ENCODE measurements around the gene GMDS. TPM values are rescaled to one million over a fixed set of nuclear protein-coding genes. Genes with fewer than 3 reads are reported as not detected.

Gene GMDS
- total and polyA plus RNA-seq, 2 of the 8 experiments (the other 6 are each of a cell fraction or from before 2014, with no cell fraction given): 16.8 to 50.0 TPM

DNA sequence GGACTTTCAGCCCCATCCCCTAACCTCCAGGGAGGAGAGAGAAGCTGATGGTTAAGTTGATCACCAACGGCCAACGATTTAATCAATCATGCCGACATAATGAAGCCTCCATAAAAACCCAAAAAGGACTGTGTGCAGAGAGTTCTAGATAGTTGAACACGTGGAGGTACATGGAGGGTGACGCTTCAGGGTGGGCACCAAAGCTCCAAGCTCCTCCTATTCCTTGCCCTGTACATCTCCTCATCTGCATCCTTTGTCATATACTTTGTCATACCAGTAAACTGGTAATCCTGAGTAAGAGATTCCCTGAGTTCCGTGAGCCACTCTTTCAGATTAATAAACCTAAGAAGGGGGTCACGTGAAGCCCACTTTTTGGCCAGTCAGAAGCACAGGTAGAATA is 3.7 kb upstream of the GMDS start:
- no peaks in the 10 kb centered on the region for H3K36me3 ChIP-seq (ENCODE audit: control insufficient read depth in 2 of 4, insufficient read depth in 4 of 4, low read length in 3 of 4)
- H2BK12ac ChIP-seq (ENCODE audit: low read depth, low read length): no peak overlapping the region
- no peak overlapping the region for H2AK5ac ChIP-seq (ENCODE audit: low read depth, low read length)
- no peaks in the 10 kb centered on the region for H3K9me3 ChIP-seq (ENCODE audit: insufficient read depth in 2 of 2, low read depth in 1 of 2, low read length in 1 of 2)
- H3K23me2 ChIP-seq (ENCODE audit: low read depth, low read length): peaks cover 10% of the 10 kb centered on the region
- no peak overlapping the region for H3K56ac ChIP-seq (replicated peaks; ENCODE audit: insufficient read length, low read depth, low read length)
- H2BK15ac ChIP-seq (ENCODE audit: low read length): no peak overlapping the region
- no peak overlapping the region for H2AFZ ChIP-seq (ENCODE audit: low read length)
- H2BK5ac ChIP-seq (ENCODE audit: low read depth, low read length): no peak overlapping the region
- no peaks in the 10 kb centered on the region for H4K20me1 ChIP-seq (replicated peaks in 1 of 2; ENCODE audit: control insufficient read depth in 1 of 2, insufficient read depth in 2 of 2, low read length in 2 of 2)
- CTCF ChIA-PET (ENCODE audit: partially characterized antibody): interaction anchor here (1.1 kb wide), 1 partner anchor 18 kb away, joined by 3 read pairs; no protein-coding TSS in a partner anchor
- no peak overlapping the region for H3K18ac ChIP-seq (ENCODE audit: extremely low read depth, low read length)
- FAIRE-seq (no peak), DNase-seq (ENCODE audit: low read depth in 1 of 2, low spot score in 2 of 2) (no peak)
- POLR2A ChIA-PET (ENCODE audit: partially characterized antibody): interaction anchor here (1.1 kb wide), 1 partner anchor 64 kb away, joined by 3 read pairs; no protein-coding TSS in a partner anchor
- H2BK120ac ChIP-seq (replicated peaks; ENCODE audit: low read depth, low read length): no peak overlapping the region
- H4K8ac ChIP-seq (ENCODE audit: extremely low read depth, insufficient read depth, low read length): no peak overlapping the region
- no peak overlapping the region for H3K9ac ChIP-seq (replicated peaks in 1 of 4; ENCODE audit: extremely low read depth in 1 of 4, low read depth in 3 of 4, low read length in 3 of 4)
- no peak overlapping the region for H4K5ac ChIP-seq (ENCODE audit: insufficient read length, low read depth, low read length)
- H2BK20ac ChIP-seq (ENCODE audit: low read length): no peak overlapping the region
- no peak overlapping the region for H3K4me2 ChIP-seq (ENCODE audit: insufficient read depth in 1 of 2, low read depth in 2 of 2, low read length in 2 of 2)
- no peak overlapping the region for H3K4ac ChIP-seq (replicated peaks; ENCODE audit: insufficient read length, low read depth, low read length)
- no peak overlapping the region for H4K91ac ChIP-seq (replicated peaks; ENCODE audit: insufficient read length, low read length)
- no peak overlapping the region for H3K4me3 ChIP-seq (ENCODE audit: extremely low read depth in 1 of 4, insufficient read depth in 2 of 4, low read depth in 3 of 4, low read length in 4 of 4)
- H3K79me1 ChIP-seq (ENCODE audit: low read depth, low read length): no peaks in the 10 kb centered on the region
- H3K14ac ChIP-seq (ENCODE audit: insufficient read length): no peak overlapping the region
- WGBS, 2 experiments (ENCODE audit: extremely low coverage in 1 of 2, insufficient coverage in 1 of 2, insufficient read length in 1 of 2, insufficient replicate concordance in 2 of 2, low coverage in 1 of 2, low lambda C conversion rate in 2 of 2, missing lambda C conversion rate in 1 of 2): 95% methylated on average over 7 of the region's 7 CpGs; no CpG with 5 or more reads in 1 of the 2 experiments
- H3K79me2 ChIP-seq (ENCODE audit: control insufficient read depth in 1 of 2, insufficient read depth in 2 of 2, low read length in 2 of 2): peaks cover 0 to 6% of the 10 kb centered on the region in 2 experiments; a peak in 2 of 4 replicates
- no peaks in the 10 kb centered on the region for H3K27me3 ChIP-seq (replicated peaks in 1 of 4; ENCODE audit: control insufficient read depth in 3 of 4, extremely low read depth in 1 of 4, insufficient read depth in 3 of 4, low read length in 3 of 4)
- peaks cover 0 to 5% (median 3%) of the 10 kb centered on the region in 4 experiments; a peak in 5 of 7 replicates for H3K4me1 ChIP-seq (replicated peaks in 1 of 4; ENCODE audit: control insufficient read depth in 3 of 4, insufficient read depth in 4 of 4, low read length in 3 of 4)
- no peak overlapping the region for H3K27ac ChIP-seq (ENCODE audit: low read depth, low read length)
- no peak overlapping the region for H3K23ac ChIP-seq (ENCODE audit: insufficient read length)
- TF ChIP-seq SAP30 (IDR thresholded peaks at IDR 0.05; ENCODE audit: insufficient read depth, insufficient replicate concordance, low read length): no peak
- TF ChIP-seq RAD21 (IDR thresholded peaks at IDR 0.05 in 1 of 2, conservative IDR thresholded peaks at IDR 0.05 in 1 of 2; ENCODE audit: low read depth in 2 of 2, low read length in 2 of 2): no peak
- no peak for TF ChIP-seq JUND (IDR thresholded peaks at IDR 0.05; ENCODE audit: low read length)
- TF ChIP-seq, protein P1, sequence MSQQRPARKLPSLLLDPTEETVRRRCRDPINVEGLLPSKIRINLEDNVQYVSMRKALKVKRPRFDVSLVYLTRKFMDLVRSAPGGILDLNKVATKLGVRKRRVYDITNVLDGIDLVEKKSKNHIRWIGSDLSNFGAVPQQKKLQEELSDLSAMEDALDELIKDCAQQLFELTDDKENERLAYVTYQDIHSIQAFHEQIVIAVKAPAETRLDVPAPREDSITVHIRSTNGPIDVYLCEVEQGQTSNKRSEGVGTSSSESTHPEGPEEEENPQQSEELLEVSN (IDR thresholded peaks at IDR 0.05): no peak
- no peak for TF ChIP-seq GABPA (IDR thresholded peaks at IDR 0.05; ENCODE audit: borderline replicate concordance, insufficient read depth, low read length)
- no peak for TF ChIP-seq CREB1 (IDR thresholded peaks at IDR 0.05)
- no peak for TF ChIP-seq POU5F1 (IDR thresholded peaks at IDR 0.05; ENCODE audit: low read depth, low read length)
- no peak for TF ChIP-seq BACH1 (IDR thresholded peaks at IDR 0.05; ENCODE audit: low read length)
- TF ChIP-seq, protein P2, sequence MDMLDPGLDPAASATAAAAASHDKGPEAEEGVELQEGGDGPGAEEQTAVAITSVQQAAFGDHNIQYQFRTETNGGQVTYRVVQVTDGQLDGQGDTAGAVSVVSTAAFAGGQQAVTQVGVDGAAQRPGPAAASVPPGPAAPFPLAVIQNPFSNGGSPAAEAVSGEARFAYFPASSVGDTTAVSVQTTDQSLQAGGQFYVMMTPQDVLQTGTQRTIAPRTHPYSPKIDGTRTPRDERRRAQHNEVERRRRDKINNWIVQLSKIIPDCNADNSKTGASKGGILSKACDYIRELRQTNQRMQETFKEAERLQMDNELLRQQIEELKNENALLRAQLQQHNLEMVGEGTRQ (IDR thresholded peaks at IDR 0.05; ENCODE audit: low read length): no peak
- no peak for TF ChIP-seq SIRT6 (IDR thresholded peaks at IDR 0.05; ENCODE audit: low read length)
- TF ChIP-seq SIN3A (conservative IDR thresholded peaks at IDR 0.05 in 1 of 2, IDR thresholded peaks at IDR 0.05 in 1 of 2; ENCODE audit: low read depth in 1 of 2, low read length in 2 of 2): no peak
- TF ChIP-seq KDM1A (IDR thresholded peaks at IDR 0.05; ENCODE audit: borderline replicate concordance, low read length): no peak
